Suprapubic skin (tissue), 4 donors: ENCODE measurements around the gene CAPZA1. TPM values are rescaled to one million over a fixed set of nuclear protein-coding genes. Genes with fewer than 3 reads are reported as not detected.

Experiments used
- DNase-seq, 2 donors: peaks; one replicate each; pipeline ENCODE4 v3.0.0-alpha.2; 2019; ENCODE audit warnings: low spot score in 2 of 2
- H3K27ac ChIP-seq: fragments of 200-600 bp; sonication (generic); one replicate; pipeline ENCODE4 v1.5.1; 2019
- H3K27me3 ChIP-seq: fragments of 200-600 bp; sonication (generic); one replicate; pipeline ENCODE4 v1.5.1; 2019
- H3K36me3 ChIP-seq: fragments of 200-600 bp; sonication (generic); one replicate; pipeline ENCODE4 v1.5.1; 2019
- H3K4me1 ChIP-seq: fragments of 200-600 bp; sonication (generic); one replicate; pipeline ENCODE4 v1.5.1; 2019
- H3K4me3 ChIP-seq: fragments of 200-600 bp; sonication (generic); one replicate; pipeline ENCODE4 v1.5.1; 2019; ENCODE audit warnings: mild to moderate bottlenecking
- H3K9me3 ChIP-seq: fragments of 200-600 bp; sonication (generic); one replicate; pipeline ENCODE4 v1.5.1; 2019
- CTCF ChIP-seq, 2 donors: fragments of 200-600 bp in 1 of 2; fragments of 450-650 bp in 1 of 2; sonication (generic) in 1 of 2; IDR thresholded peaks; one replicate each; pipeline ENCODE4 v1.5.1; 2016 to 2019; ENCODE audit warnings: antibody characterized with exemption in 2 of 2, mild to moderate bottlenecking in 1 of 2, moderate library complexity in 1 of 2
- EP300 ChIP-seq: sonication (generic); formaldehyde crosslinking; IDR thresholded peaks from one replicate; pipeline ENCODE4 v1.6.1; 2017; ENCODE audit warnings: antibody characterized with exemption
- POLR2A ChIP-seq, 2 donors: fragments of 450-650 bp; IDR thresholded peaks; one replicate each; pipeline ENCODE4 v1.6.1; 2017; ENCODE audit warnings: antibody characterized with exemption in 2 of 2, mild to moderate bottlenecking in 2 of 2, moderate library complexity in 2 of 2
- POLR2AphosphoS5 ChIP-seq, 3 donors: sonication (generic); formaldehyde crosslinking; IDR thresholded peaks; one replicate each; pipeline ENCODE4 v1.6.1; 2017; ENCODE audit warnings: antibody characterized with exemption in 3 of 3
- whole genome bisulfite sequencing: methylation state at CpG from one replicate; pipeline ENCODE4 v1.1.5; 2018; 5-methylcytosine and 5-hydroxymethylcytosine counted together
- total RNA-seq, 4 donors: library from RNA; depleted of rRNA; stranded (reverse); fragments of >200 nt; gene quantifications; one replicate each; pipeline ENCODE4 v1.1.0, GENCODE V29; 2016

Gene CAPZA1
- total RNA-seq, 4 donors from 2014 or later = 134 to 218 (median 200) TPM

GRCh38 chr1:112686835-112687234 lies 67.2 kb downstream of the CAPZA1 start:
- 87% methylated on average over 4 of the region's 4 CpGs for WGBS
- Histone ChIP-seq H3K27ac (peak overlapping the region; percentile 66), H3K4me3 (no peak overlapping the region), H3K4me1 (peaks cover 30% of the 10 kb centered on the region), H3K36me3 (peaks cover 35% of the 10 kb centered on the region), H3K9me3 (no peaks in the 10 kb centered on the region), H3K27me3 (no peaks in the 10 kb centered on the region)
- no peak for DNase-seq
- TF ChIP-seq EP300 (no peak), CTCF (IDR thresholded peaks at IDR 0.05) (no peak), POLR2AphosphoS5 (IDR thresholded peaks at IDR 0.05) (no peak), POLR2A (IDR thresholded peaks at IDR 0.05) (no peak)

DNA sequence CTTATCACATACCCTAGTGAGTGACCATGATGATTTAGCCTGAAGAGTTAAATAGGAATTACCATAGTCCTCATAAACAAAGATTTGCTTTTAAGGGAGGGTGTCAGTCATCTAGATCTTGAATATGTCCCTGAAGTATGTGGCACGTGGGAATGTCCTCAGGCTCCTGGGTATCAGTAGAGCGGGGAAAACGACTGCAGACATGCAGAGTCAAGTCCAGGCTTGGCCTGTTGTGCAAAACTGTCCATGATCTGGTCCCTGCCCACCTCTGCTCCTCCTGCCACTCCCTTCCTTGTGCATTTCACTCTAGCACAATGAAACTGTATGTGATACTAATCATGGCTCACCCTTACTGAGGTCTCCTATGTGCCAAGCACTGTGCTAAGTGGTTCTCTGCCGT lies 67.7 kb downstream of the CAPZA1 start:
- Histone ChIP-seq H3K9me3 (no peaks in the 10 kb centered on the region), H3K27me3 (no peaks in the 10 kb centered on the region), H3K4me3 (no peak overlapping the region), H3K27ac (peak overlapping the region; percentile 71), H3K4me1 (peaks cover 30% of the 10 kb centered on the region), H3K36me3 (peaks cover 40% of the 10 kb centered on the region)
- TF ChIP-seq CTCF (IDR thresholded peaks at IDR 0.05) (no peak), POLR2AphosphoS5 (IDR thresholded peaks at IDR 0.05) (peak in 2 of 3 donors; percentile 38 to 66), EP300 (no peak)
- WGBS = 63% methylated on average over 4 of the region's 4 CpGs
- DNase-seq = no peak

DNA sequence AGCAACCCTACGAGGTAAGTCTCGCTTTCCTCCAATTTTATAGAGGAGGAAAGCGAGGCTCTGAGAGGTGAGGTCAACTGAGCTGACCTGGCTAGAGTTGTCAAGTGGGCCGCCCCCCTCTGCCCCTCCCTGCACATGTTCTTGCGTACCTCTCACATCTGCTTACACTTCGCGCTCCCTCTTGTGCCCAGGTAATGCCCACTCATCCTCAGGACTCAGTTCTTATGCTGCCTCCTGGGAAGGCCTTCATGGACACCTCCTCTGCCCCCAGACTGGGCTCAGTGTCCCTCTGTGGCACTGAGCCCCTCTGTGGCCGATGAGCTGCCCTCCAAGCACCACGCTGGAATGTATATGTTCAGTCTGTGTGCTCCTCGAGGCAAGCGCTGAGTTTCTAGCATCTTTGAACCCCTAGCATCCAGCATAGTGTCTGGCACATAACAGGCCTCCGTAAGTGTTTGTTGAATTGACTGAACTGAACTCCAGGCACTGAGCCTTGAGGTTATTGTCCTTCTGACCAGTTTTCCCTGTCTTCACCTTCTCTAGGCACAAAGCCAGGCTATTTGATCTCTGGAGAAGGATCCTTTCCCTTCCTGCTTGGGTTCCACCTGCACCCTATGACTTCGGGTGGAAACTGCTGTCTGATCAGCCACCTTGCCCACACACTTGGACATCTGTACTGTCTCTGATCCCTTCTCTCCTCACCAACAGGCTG lies 68.3 kb downstream of the CAPZA1 start:
- H3K4me3 ChIP-seq = no peak overlapping the region
- DNase-seq = no peak
- peaks cover 46% of the 10 kb centered on the region for H3K36me3 ChIP-seq
- no peaks in the 10 kb centered on the region for H3K27me3 ChIP-seq
- peaks cover 30% of the 10 kb centered on the region for H3K4me1 ChIP-seq
- no peaks in the 10 kb centered on the region for H3K9me3 ChIP-seq
- peak overlapping the region; percentile 71 for H3K27ac ChIP-seq
- WGBS = 80% methylated on average over 9 of the region's 13 CpGs
- TF ChIP-seq EP300 = no peak
- TF ChIP-seq POLR2AphosphoS5 (IDR thresholded peaks at IDR 0.05) = no peak
- no peak for TF ChIP-seq POLR2A (IDR thresholded peaks at IDR 0.05)

GRCh38 chr1:112688781-112689193 lies 69.2 kb downstream of the CAPZA1 start:
- Histone ChIP-seq H3K4me1 (peaks cover 30% of the 10 kb centered on the region), H3K27me3 (no peaks in the 10 kb centered on the region), H3K36me3 (peaks cover 53% of the 10 kb centered on the region), H3K27ac (no peak overlapping the region), H3K9me3 (no peaks in the 10 kb centered on the region), H3K4me3 (no peak overlapping the region)
- TF ChIP-seq CTCF (IDR thresholded peaks at IDR 0.05) (no peak), POLR2A (IDR thresholded peaks at IDR 0.05) (no peak), EP300 (no peak), POLR2AphosphoS5 (IDR thresholded peaks at IDR 0.05) (no peak)
- 84% methylated on average over 13 of the region's 13 CpGs for WGBS
- no peak for DNase-seq

DNA sequence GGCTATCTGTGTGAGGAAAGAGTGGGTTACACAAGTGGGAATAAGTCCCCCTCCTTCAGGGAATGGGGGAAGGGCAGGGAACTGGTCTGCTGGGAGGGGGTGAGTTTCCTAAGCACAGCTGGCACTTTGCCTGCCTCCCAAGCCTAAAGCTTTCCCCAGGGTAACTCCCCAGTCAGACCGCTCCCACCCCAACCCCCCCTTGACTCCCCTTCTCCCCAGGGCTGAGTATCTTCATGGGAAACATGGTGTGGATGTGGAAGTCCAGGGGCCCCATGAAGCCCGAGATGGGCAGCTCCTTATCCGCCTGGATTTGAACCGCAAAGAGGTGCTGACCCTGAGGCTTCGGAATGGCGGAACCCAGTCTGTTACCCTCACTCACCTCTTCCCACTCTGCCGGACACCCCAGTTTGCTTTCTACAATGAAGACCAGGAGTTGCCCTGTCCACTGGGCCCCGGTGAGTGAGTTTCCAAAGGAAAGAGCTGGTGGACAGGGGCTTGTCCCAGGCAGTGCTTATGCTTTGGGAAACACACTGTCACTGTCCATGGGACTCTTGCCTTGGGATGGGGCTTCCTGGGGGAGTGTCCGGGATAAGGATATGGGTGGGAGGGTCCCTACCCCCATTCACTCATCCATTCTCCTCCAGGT lies 69.7 kb downstream of the CAPZA1 start:
- peaks cover 59% of the 10 kb centered on the region for H3K36me3 ChIP-seq
- H3K4me1 ChIP-seq = peaks cover 30% of the 10 kb centered on the region
- H3K27me3 ChIP-seq = no peaks in the 10 kb centered on the region
- no peak overlapping the region for H3K4me3 ChIP-seq
- no peak for TF ChIP-seq CTCF (IDR thresholded peaks at IDR 0.05)
- no peak for TF ChIP-seq POLR2AphosphoS5 (IDR thresholded peaks at IDR 0.05)
- no peak for TF ChIP-seq POLR2A (IDR thresholded peaks at IDR 0.05)
- TF ChIP-seq EP300 = no peak
- no peaks in the 10 kb centered on the region for H3K9me3 ChIP-seq
- no peak overlapping the region for H3K27ac ChIP-seq
- WGBS = 97% methylated on average over 8 of the region's 9 CpGs
- DNase-seq = no peak
